ENCODE data around the gene SPATS2L.
A peak's percentile ranks its signal among the peaks of the same experiment; 100 is the strongest.

Gene SPATS2L

GRCh38 chr2:200482194-200482593, 175.7 kb downstream of the SPATS2L start:
- DNase-seq (ENCODE audit: low read depth), result no peak

GRCh38 chr2:200483729-200484198, 177.3 kb downstream of the SPATS2L start:
- peak; percentile 28 for TF ChIP-seq CTCF (IDR thresholded peaks at IDR 0.05; ENCODE audit: control insufficient read depth, insufficient read depth, low read depth, low read length, missing control alignments)

More at GRCh38 chr2:200482194-200482593, 175.7 kb downstream of the SPATS2L start:
- no peak for TF ChIP-seq CTCF (IDR thresholded peaks at IDR 0.05; ENCODE audit: control insufficient read depth, insufficient read depth, low read depth, low read length, missing control alignments)
- no peak overlapping the region for H3K4me3 ChIP-seq (ENCODE audit: control insufficient read depth, low read depth, low read length)

DNA sequence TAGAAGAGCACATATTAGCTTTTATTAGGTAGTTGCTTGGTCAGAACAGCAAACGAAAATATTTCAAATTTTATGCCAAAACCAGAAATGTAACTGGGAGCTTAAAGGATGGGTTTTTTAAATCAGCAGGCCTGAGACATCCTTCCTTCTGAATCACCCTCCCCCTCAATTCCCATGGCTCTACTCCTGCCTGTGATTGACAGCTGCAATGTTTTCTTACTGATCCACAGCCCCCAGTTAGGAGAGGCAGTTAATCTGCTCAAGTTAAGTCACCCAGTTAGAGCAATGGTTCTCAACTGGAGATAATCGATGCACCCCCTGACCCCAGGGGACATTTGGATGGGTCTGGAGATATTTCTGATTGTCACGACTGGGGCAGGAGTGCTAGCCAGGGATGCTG, 178.4 kb downstream of the SPATS2L start:
- no peak overlapping the region for H3K4me3 ChIP-seq (ENCODE audit: control insufficient read depth, low read depth, low read length)
- TF ChIP-seq CTCF (IDR thresholded peaks at IDR 0.05; ENCODE audit: control insufficient read depth, insufficient read depth, low read depth, low read length, missing control alignments), result no peak
- no peak for DNase-seq (ENCODE audit: low read depth)

More at GRCh38 chr2:200483729-200484198, 177.3 kb downstream of the SPATS2L start:
- DNase-seq (ENCODE audit: low read depth), result no peak
- no peak overlapping the region for H3K4me3 ChIP-seq (ENCODE audit: control insufficient read depth, low read depth, low read length)

GRCh38 chr2:200486529-200486928, 180.0 kb downstream of the SPATS2L start:
- no peak for DNase-seq (ENCODE audit: low read depth)
- no peak overlapping the region for H3K4me3 ChIP-seq (ENCODE audit: control insufficient read depth, low read depth, low read length)
- TF ChIP-seq CTCF (IDR thresholded peaks at IDR 0.05; ENCODE audit: control insufficient read depth, insufficient read depth, low read depth, low read length, missing control alignments), result no peak

- TF ChIP-seq CTCF (IDR thresholded peaks at IDR 0.05; ENCODE audit: control insufficient read depth, insufficient read depth, low read depth, low read length, missing control alignments), result no peak
- H3K4me3 ChIP-seq (ENCODE audit: control insufficient read depth, low read depth, low read length), result no peak overlapping the region
- DNase-seq (ENCODE audit: low read depth), result no peak
Observed at GRCh38 chr2:200488169-200488568, 181.7 kb downstream of the SPATS2L start.

DNA sequence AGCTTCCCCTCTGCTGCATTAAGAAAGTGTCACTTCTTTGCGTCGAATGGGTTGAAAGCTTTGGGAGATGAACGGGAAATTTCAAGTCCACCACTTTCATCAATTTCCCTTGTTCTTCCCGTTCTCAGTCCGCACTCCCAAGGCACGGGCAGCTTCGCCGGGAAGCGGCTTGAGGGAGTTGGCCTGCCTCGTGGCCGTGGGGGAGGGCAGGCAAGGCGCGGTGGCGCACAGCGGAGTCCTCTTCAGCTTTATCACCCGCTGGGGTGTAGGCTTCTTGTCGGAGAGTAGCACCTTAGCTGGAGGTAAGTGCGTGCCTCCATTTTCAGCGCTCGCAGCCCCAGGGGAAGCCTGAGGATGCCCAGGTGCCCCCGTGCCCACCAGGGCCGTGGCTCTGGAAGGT, 183.5 kb downstream of the SPATS2L start:
- H3K4me3 ChIP-seq (ENCODE audit: control insufficient read depth, low read depth, low read length), result no peak overlapping the region
- DNase-seq (ENCODE audit: low read depth), result no peak
- no peak for TF ChIP-seq CTCF (IDR thresholded peaks at IDR 0.05; ENCODE audit: control insufficient read depth, insufficient read depth, low read depth, low read length, missing control alignments)

DNA sequence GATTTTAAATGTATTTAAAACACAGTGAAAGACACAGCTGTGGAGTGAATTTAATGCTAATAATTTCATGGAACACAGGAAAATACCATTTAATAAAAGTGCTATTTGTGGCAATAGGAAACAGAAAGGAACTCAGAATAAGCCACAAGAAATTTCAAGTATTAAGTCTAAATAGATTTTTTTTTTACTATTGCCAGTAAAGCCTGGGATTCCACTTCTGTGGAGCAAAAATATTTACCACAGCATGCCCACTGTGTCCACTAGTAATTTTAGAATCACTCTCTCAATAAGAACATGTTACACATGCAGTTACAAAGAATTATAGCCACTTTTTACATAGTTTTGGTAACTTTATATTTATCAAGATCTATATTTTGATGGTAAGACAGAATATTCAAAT, 186.2 kb downstream of the SPATS2L start:
- TF ChIP-seq CTCF (IDR thresholded peaks at IDR 0.05; ENCODE audit: control insufficient read depth, insufficient read depth, low read depth, low read length, missing control alignments), result no peak
- DNase-seq (ENCODE audit: low read depth), result no peak
- no peak overlapping the region for H3K4me3 ChIP-seq (ENCODE audit: control insufficient read depth, low read depth, low read length)
